ENCODE results near the gene SBF2. TPM values are rescaled to one million over a fixed set of nuclear protein-coding genes. Genes with fewer than 3 reads are reported as not detected.

The SBF2 gene
- total and polyA plus RNA-seq, 11 donors, result 10.4 to 33.9 (median 20.9) TPM

GRCh38 chr11:9740202-9740883 is 553.7 kb downstream of the SBF2 start:
- no peaks in the 10 kb centered on the region for H3K27me3 ChIP-seq
- H3K27ac ChIP-seq, result no peak overlapping the region
- ATAC-seq (peak in 1 of 4 donors; percentile 33), DNase-seq (no peak)
- 83 to 91% (median 84%) methylated on average over 12 of the region's 12 CpGs for WGBS, 4 donors
- H3K4me1 ChIP-seq, result peaks cover 0 to 33% (median 4%) of the 10 kb centered on the region in 12 donors
- no peak for TF ChIP-seq CTCF (IDR thresholded peaks at IDR 0.05)
- TF ChIP-seq POLR2A (IDR thresholded peaks at IDR 0.05), result no peak
- H3K36me3 ChIP-seq, result peaks cover 1 to 89% (median 62%) of the 10 kb centered on the region in 9 donors
- no peak overlapping the region for H3K4me3 ChIP-seq
- intact Hi-C loops (cut with DNase I), result loop anchor here in 1 of 10 donors (10.0 kb wide), 1 partner anchor 206 kb away; no protein-coding TSS in a partner anchor
- peaks cover 0 to 12% (median 1%) of the 10 kb centered on the region in 12 donors for H3K9me3 ChIP-seq

GRCh38 chr11:9739123-9739900 is 554.7 kb downstream of the SBF2 start:
- intact Hi-C loops (cut with DNase I), result no loop called here
- ATAC-seq (peak in 1 of 4 donors; percentile 28), DNase-seq (no peak)
- H3K27ac ChIP-seq, result peak overlapping the region in 3 of 12 donors; percentile 12 to 64 (median 29)
- peaks cover 2 to 89% (median 63%) of the 10 kb centered on the region in 9 donors for H3K36me3 ChIP-seq
- H3K27me3 ChIP-seq, result no peaks in the 10 kb centered on the region
- H3K4me1 ChIP-seq, result peaks cover 0 to 26% (median 2%) of the 10 kb centered on the region in 12 donors
- TF ChIP-seq CTCF (IDR thresholded peaks at IDR 0.05), result no peak
- H3K4me3 ChIP-seq, result no peak overlapping the region
- WGBS, 4 donors, result 58 to 76% (median 65%) methylated on average over 4 of the region's 4 CpGs
- peaks cover 0 to 16% (median 1%) of the 10 kb centered on the region in 12 donors for H3K9me3 ChIP-seq

GRCh38 chr11:9738707-9739106 is 555.3 kb downstream of the SBF2 start:
- ATAC-seq (no peak), DNase-seq (no peak)
- Histone ChIP-seq H3K27ac (peak overlapping the region in 3 of 12 donors; percentile 12 to 64 (median 29)), H3K4me1 (peaks cover 0 to 26% (median 2%) of the 10 kb centered on the region in 12 donors), H3K27me3 (no peaks in the 10 kb centered on the region), H3K9me3 (peaks cover 0 to 16% (median 1%) of the 10 kb centered on the region in 12 donors), H3K4me3 (no peak overlapping the region), H3K36me3 (peaks cover 2 to 89% (median 69%) of the 10 kb centered on the region in 9 donors)
- WGBS, 4 donors, result 92 to 99% (median 97%) methylated on average over 1 of the region's 1 CpG
- TF ChIP-seq POLR2A (IDR thresholded peaks at IDR 0.05) (no peak), CTCF (IDR thresholded peaks at IDR 0.05) (no peak)
- intact Hi-C loops (cut with DNase I), result no loop called here

DNA sequence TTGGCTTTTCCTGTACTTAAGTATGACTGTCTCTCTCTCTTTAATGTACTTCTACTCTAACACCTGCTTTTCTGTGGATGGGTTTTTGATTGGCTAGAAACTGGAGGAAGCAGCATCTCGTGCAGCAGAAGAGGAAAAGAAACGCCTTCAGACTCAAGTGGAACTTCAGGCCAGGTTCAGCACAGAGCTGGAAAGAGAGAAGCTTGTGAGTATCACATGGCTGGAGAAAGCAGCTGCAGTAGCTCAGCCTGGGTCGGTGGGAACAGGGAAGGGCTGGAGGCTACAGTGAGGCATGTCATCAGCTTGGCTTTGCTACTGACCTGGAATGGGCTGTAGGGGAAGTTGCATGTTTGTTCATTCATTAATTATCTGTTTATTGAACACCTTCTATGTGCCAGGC is 555.9 kb downstream of the SBF2 start:
- DNase-seq (no peak), ATAC-seq (peak in 2 of 4 donors; percentile 46 to 86)
- Histone ChIP-seq H3K4me3 (no peak overlapping the region), H3K9me3 (peaks cover 0 to 16% (median 1%) of the 10 kb centered on the region in 12 donors), H3K36me3 (peaks cover 2 to 93% (median 75%) of the 10 kb centered on the region in 9 donors), H3K4me1 (peaks cover 0 to 26% (median 2%) of the 10 kb centered on the region in 12 donors), H3K27me3 (no peaks in the 10 kb centered on the region), H3K27ac (peak overlapping the region in 2 of 12 donors; percentile 29 to 64)
- WGBS, 4 donors, result 36 to 70% (median 41%) methylated on average over 3 of the region's 3 CpGs
- TF ChIP-seq POLR2A (IDR thresholded peaks at IDR 0.05) (no peak), CTCF (IDR thresholded peaks at IDR 0.05) (no peak)
- intact Hi-C loops (cut with DNase I), result no loop called here
